Hepatocyte (in vitro differentiated cells): ENCODE measurements around the gene SH3BGR.

ENCODE experiments used
- EZH2 ChIP-seq: fragments of 200-600 bp; sonication (generic); IDR thresholded peaks from 2 replicates; pipeline ENCODE4 v1.6.1; 2016; ENCODE audit warnings: antibody characterized with exemption, mild to moderate bottlenecking, borderline replicate concordance
- EZH2phosphoT487 ChIP-seq: fragments of 200-600 bp; sonication (generic); IDR thresholded peaks from one replicate; pipeline ENCODE4 v1.6.1; 2018; ENCODE audit warnings: antibody characterized with exemption, mild to moderate bottlenecking, low read depth, moderate library complexity; ENCODE audit not compliant: unreplicated experiment, severe bottlenecking
- TF ChIP-seq, protein P1 (sequence below): fragments of 200-600 bp; sonication (generic); IDR thresholded peaks from 2 replicates; pipeline ENCODE4 v1.5.1; 2016; ENCODE audit warnings: antibody characterized with exemption, mild to moderate bottlenecking; ENCODE audit not compliant: poor library complexity

DNA sequence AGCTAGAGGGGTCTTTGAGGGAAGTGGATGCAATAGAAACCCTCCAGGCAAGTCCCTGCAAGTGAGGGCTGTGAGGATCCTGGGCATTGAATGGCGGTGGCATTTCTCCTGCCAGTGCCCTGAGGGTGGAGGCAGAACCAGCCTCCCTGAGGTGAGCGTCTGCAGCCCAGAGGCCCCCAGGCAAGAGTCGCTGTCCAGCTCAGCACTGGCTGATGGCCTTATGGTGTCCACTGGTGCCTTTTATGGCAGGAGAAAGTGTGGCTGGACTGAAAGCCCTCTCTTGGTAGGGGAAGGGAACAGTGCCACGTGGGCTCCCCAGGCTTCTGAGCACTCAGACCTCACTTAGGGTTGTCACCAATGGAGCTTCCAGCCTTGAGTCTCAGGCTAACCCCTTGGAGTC, 77.3 kb downstream of the SH3BGR start:
- TF ChIP-seq, protein P1, sequence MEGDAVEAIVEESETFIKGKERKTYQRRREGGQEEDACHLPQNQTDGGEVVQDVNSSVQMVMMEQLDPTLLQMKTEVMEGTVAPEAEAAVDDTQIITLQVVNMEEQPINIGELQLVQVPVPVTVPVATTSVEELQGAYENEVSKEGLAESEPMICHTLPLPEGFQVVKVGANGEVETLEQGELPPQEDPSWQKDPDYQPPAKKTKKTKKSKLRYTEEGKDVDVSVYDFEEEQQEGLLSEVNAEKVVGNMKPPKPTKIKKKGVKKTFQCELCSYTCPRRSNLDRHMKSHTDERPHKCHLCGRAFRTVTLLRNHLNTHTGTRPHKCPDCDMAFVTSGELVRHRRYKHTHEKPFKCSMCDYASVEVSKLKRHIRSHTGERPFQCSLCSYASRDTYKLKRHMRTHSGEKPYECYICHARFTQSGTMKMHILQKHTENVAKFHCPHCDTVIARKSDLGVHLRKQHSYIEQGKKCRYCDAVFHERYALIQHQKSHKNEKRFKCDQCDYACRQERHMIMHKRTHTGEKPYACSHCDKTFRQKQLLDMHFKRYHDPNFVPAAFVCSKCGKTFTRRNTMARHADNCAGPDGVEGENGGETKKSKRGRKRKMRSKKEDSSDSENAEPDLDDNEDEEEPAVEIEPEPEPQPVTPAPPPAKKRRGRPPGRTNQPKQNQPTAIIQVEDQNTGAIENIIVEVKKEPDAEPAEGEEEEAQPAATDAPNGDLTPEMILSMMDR: no peak
- TF ChIP-seq EZH2 (no peak), EZH2phosphoT487 (no peak)
